ENCODE data around the gene CISD3.

GRCh38 chr17:38741921-38742410 is 11.8 kb downstream of the CISD3 start:
- TF ChIP-seq CTCF (conservative IDR thresholded peaks at IDR 0.05; ENCODE audit: low read depth, low read length) = no peak
- TF ChIP-seq EZH2 (IDR thresholded peaks at IDR 0.05; ENCODE audit: borderline replicate concordance, low read depth, low read length, poor library complexity, severe bottlenecking) = no peak

Measured in A673 (cell line).